IPS DF 19.7 (cell line): ENCODE data around the gene ZNF143.

Experiments
- DNase-seq: peaks from one replicate; pipeline ENCODE4 v3.0.0-alpha.2; 2013; ENCODE audit warnings: low read depth, low spot score

Gene ZNF143

DNA sequence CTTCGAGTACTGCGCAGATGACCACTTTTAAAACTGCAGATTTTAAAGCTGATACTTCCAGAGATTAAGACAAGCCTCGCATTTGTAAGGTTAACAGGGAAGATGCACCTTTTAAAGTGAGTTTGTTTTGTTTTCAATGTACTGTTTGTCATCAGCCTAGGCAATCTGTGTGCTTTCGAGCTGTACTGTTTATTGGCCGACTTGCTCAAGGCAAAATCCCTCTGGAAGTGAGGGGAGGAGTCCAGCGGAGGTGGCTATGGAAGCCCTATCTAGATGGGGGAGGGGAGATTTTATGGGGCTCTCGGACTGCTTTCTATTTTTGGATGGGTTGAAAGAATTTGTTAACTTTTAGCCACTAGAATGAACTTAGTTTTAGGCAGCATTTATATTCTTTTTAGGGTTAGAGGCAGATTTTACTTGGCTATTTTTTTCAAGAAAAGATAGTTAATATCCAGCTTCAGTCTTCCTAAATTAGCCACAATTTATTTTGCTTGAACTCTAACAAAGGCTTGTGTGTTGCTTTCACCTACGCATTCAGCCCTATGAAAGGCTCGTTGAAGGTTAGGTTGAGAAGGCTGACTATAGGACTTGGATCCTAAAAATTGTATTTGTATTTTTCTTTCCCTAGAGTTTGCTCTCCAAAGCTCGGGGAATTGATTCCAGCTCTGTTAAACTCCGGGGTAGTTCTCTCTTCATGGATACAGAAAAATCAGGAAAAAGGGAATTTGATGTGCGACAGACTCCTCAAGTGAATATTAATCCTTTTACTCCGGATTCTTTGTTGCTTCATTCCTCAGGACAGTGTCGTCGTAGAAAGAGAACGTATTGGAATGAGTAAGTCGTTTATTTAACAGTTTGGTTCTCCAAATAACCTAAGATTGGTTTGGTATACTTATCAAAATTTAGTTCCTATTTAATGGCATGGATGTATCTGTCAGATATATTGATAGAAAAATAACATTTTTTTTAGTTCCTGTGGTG, 114.7 kb downstream of the ZNF143 start:
- DNase-seq: no peak

GRCh38 chr11:9576701-9577381, 116.0 kb downstream of the ZNF143 start:
- DNase-seq: no peak

DNA sequence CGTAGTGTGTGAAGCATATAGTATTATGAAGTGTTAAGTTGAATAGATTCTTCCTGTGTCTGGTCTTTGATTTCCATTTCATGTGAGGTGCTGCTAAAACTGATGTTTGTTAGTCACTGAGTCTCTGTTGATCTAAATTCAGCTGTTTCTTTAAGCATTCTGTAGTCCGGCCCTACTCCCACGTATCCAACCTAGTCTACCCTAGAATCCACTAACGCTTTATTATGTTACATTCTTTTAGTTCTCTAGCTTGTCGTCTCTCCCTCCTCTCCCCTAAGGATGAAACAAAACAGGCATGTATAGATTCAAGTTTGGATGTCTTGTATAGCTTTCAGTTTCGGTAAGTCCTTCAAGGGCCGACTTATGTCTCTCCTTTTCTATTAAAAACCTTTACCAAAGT, 116.7 kb downstream of the ZNF143 start:
- DNase-seq: no peak
